Gastrocnemius medialis (tissue), 4 donors: Measurements from ENCODE around the gene CFAP161. TPM values are rescaled to one million over a fixed set of nuclear protein-coding genes. Genes with fewer than 3 reads are reported as not detected.

Source experiments
- ATAC-seq, 2 donors: fragments of 150-250 bp; one replicate each; pipeline ENCODE4 v1.9.1; 2016
- DNase-seq, 2 donors: peaks; one replicate each; pipeline ENCODE4 v3.0.0-alpha.2; 2019
- H3K27ac ChIP-seq, 4 donors: fragments of 200-600 bp; sonication (generic); 1 replicate in 1 of 4; 2 replicates in 3 of 4; pipeline ENCODE4 v1.5.1; 2016 to 2018; ENCODE audit warnings: mild to moderate bottlenecking in 2 of 4, moderate library complexity in 1 of 4
- H3K27me3 ChIP-seq, 3 donors: fragments of 200-600 bp; sonication (generic) in 2 of 3; 1 replicate in 1 of 3; 2 replicates in 2 of 3; pipeline versions ENCODE4 v1.5.1 to v1.6.0; 2016 to 2019; ENCODE audit warnings: mild to moderate bottlenecking in 1 of 3, moderate library complexity in 1 of 3
- H3K36me3 ChIP-seq, 2 donors: fragments of 200-600 bp; sonication (generic) in 1 of 2; one replicate each; pipeline ENCODE4 v1.5.1; 2017 to 2018
- H3K4me1 ChIP-seq, 2 donors: fragments of 200-600 bp; sonication (generic) in 1 of 2; one replicate each; pipeline ENCODE4 v1.5.1; 2016 to 2017; ENCODE audit warnings: mild to moderate bottlenecking in 2 of 2
- H3K4me3 ChIP-seq, 4 donors: fragments of 200-600 bp; sonication (generic) in 3 of 4; 1 replicate in 1 of 4; 2 replicates in 3 of 4; pipeline ENCODE4 v1.5.1; 2016 to 2019; ENCODE audit warnings: mild to moderate bottlenecking in 2 of 4
- H3K9me3 ChIP-seq, 3 donors: fragments of 200-600 bp; sonication (generic) in 2 of 3; 1 replicate in 1 of 3; 2 replicates in 2 of 3; pipeline ENCODE4 v1.5.1; 2016 to 2019
- POLR2A ChIP-seq, 2 donors: fragments of 450-650 bp; IDR thresholded peaks; one replicate each; pipeline ENCODE4 v1.6.1; 2017; ENCODE audit warnings: antibody characterized with exemption in 2 of 2, mild to moderate bottlenecking in 2 of 2, moderate library complexity in 2 of 2
- in situ Hi-C, 4 donors: fragments of 200-750 bp; cut with MboI; loops; one replicate each; pipeline versions ENCODE4 v1.15.0 to v1.8.0; 2017; ENCODE audit warnings: low sequenced_read_pairs in 4 of 4
- intact Hi-C: fragments of 100-400 bp; cut with DNase I; formaldehyde crosslinking; loops from one replicate; pipeline ENCODE4 v1.15.1; 2023; ENCODE audit warnings: low total_unique reads
- total RNA-seq, 4 donors: library from RNA; depleted of rRNA; stranded (reverse); fragments of >200 nt; gene quantifications; one replicate each; pipeline versions ENCODE4 v1.1.0 to v1.2.3, GENCODE V29; 2016
- TF ChIP-seq, protein P1 (sequence below), 5 experiments: fragments of 450-650 bp in 3 of 5; fragments of 200-600 bp in 2 of 5; sonication (generic) in 2 of 5; IDR thresholded peaks in 4 of 5; conservative IDR thresholded peaks in 1 of 5; 1 replicate in 4 of 5; 2 replicates in 1 of 5; pipeline ENCODE4 v1.5.1; 2016 to 2019; ENCODE audit warnings: antibody characterized with exemption in 5 of 5, mild to moderate bottlenecking in 3 of 5, moderate library complexity in 3 of 5

The CFAP161 gene
- total RNA-seq, 4 donors from 2014 or later = not detected

DNA sequence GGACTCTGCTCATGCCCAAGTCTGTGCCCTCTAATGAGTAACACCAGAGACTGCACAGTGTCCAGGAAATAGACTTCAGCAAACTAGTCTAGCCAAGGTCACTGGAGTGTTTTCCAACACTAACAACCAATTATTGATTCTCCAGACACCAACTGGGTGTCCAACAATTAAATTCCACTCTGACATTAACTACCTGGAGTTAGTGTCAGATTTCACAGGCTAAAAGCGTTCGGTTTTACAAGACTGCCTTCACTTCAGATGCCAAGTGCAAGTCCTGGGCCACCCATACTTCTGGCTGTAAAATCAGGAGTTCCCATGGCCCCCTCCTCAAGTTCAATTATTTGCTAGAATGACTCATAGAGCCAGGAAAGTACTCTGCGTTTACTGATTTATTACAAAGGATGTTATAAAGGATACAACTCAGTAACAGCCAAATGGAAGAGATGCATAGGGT is 20.8 kb upstream of the CFAP161 start:
- Histone ChIP-seq H3K4me1 (no peaks in the 10 kb centered on the region), H3K9me3 (no peaks in the 10 kb centered on the region), H3K4me3 (no peak overlapping the region), H3K27me3 (peaks cover under 1 to 2% (median under 1%) of the 10 kb centered on the region in 3 donors), H3K36me3 (no peaks in the 10 kb centered on the region), H3K27ac (no peak overlapping the region)
- in situ Hi-C loops = loop anchor here in 1 of 4 donors (10.0 kb wide), 1 partner anchor 138 kb away; no protein-coding TSS in a partner anchor
- no peak for ATAC-seq
- no peak for DNase-seq
- intact Hi-C loops = no loop called here
- no peak for TF ChIP-seq POLR2A (IDR thresholded peaks at IDR 0.05)
- TF ChIP-seq, protein P1, sequence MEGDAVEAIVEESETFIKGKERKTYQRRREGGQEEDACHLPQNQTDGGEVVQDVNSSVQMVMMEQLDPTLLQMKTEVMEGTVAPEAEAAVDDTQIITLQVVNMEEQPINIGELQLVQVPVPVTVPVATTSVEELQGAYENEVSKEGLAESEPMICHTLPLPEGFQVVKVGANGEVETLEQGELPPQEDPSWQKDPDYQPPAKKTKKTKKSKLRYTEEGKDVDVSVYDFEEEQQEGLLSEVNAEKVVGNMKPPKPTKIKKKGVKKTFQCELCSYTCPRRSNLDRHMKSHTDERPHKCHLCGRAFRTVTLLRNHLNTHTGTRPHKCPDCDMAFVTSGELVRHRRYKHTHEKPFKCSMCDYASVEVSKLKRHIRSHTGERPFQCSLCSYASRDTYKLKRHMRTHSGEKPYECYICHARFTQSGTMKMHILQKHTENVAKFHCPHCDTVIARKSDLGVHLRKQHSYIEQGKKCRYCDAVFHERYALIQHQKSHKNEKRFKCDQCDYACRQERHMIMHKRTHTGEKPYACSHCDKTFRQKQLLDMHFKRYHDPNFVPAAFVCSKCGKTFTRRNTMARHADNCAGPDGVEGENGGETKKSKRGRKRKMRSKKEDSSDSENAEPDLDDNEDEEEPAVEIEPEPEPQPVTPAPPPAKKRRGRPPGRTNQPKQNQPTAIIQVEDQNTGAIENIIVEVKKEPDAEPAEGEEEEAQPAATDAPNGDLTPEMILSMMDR (IDR thresholded peaks at IDR 0.05 in 4 of 5, conservative IDR thresholded peaks at IDR 0.05 in 1 of 5) = no peak

DNA sequence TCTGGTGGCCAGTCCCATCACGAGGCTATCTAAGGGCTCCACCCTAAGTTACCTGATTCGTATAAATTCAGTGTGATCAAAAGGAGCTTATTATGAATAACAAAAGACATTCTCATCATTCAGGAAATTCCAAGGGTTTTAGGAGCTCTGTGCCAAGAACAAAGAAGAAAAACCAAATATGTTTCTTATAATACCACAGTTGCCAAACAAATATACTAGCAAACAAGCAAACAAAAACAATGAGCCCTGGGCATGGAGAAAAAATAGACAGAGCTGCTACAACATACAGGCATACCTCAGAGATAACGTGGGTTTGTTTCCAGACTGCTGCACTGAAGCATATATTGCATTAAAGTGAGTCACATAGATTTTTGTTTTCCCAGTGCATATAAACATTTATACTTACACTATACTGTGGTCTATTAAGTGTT is 20.2 kb upstream of the CFAP161 start:
- no peaks in the 10 kb centered on the region for H3K4me1 ChIP-seq
- H3K4me3 ChIP-seq = no peak overlapping the region
- peaks cover 5 to 9% (median 6%) of the 10 kb centered on the region in 3 donors for H3K27me3 ChIP-seq
- no peak for DNase-seq
- H3K27ac ChIP-seq = no peak overlapping the region
- TF ChIP-seq, protein P1 (IDR thresholded peaks at IDR 0.05 in 4 of 5, conservative IDR thresholded peaks at IDR 0.05 in 1 of 5) = no peak
- TF ChIP-seq POLR2A (IDR thresholded peaks at IDR 0.05) = no peak
- in situ Hi-C loops (loop anchor here in 1 of 4 donors (10.0 kb wide), 1 partner anchor 139 kb away; no protein-coding TSS in a partner anchor), intact Hi-C loops (no loop called here)
- no peaks in the 10 kb centered on the region for H3K36me3 ChIP-seq
- H3K9me3 ChIP-seq = no peaks in the 10 kb centered on the region
- ATAC-seq = no peak

DNA sequence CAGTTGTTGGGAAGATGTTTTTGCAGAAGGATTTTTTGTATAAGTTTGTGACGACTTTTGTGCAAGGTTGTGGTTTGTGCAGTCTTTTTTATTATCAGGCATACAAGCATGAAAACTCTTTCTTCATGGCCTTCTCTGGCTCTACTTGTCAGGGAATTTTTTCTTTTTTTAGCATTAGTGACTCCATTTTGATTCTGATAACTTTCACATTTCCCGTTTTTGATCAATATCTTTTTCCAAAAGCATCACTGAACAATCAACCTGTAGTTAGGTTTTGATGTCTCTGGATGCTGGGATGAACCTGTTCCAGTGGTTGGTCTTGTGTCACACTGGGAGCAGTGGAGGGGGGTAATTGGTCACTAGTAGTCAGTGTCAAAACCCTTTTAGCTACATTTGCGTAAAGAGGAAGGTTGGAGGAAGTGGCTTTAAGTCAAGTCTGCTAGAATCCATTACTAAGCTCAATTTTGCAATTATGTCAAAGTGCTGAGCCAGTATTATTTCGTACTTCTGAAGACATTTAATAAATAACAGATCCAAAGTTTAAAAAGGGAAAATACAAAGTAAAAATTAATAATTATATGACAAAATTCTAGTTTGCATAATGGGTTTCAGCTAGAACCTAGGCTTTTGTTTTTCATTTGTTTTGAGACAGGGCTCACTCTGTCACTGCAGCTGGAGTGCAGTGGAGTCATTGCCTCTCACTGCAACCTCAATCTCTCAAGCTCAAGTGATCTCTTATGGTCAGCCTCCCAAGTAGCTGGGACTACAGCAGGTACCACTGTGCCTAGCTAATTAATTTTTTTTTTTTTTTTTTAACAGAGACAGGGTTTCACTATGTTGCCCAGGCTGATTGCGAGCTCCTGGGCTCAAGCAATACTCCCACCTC is 18.8 kb upstream of the CFAP161 start:
- Histone ChIP-seq H3K27ac (no peak overlapping the region), H3K4me3 (no peak overlapping the region), H3K27me3 (peaks cover 5 to 18% (median 9%) of the 10 kb centered on the region in 3 donors), H3K4me1 (no peaks in the 10 kb centered on the region), H3K9me3 (no peaks in the 10 kb centered on the region), H3K36me3 (no peaks in the 10 kb centered on the region)
- intact Hi-C loops (no loop called here), in situ Hi-C loops (loop anchor here in 1 of 4 donors (10.0 kb wide), 1 partner anchor 140 kb away; no protein-coding TSS in a partner anchor)
- TF ChIP-seq, protein P1 (IDR thresholded peaks at IDR 0.05 in 4 of 5, conservative IDR thresholded peaks at IDR 0.05 in 1 of 5) = no peak
- no peak for TF ChIP-seq POLR2A (IDR thresholded peaks at IDR 0.05)
- ATAC-seq (no peak), DNase-seq (no peak)

DNA sequence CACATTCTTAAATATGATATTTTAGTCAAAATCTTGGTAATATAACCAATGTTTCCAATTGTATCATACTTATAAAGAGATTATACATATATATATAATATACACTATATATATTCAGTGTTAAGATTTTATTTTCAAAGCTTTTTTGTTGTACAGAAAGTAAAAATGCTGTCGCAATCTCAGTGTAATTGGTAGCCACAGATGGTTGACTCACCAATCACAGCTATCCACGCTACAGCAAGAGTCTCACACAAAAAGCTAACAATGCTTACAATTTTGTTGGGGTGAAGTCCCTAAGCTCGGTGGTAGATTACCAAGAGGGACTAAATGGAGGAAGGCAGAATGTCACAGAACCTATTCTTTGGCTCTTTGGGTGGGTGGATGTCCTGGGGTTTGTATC is 16.9 kb upstream of the CFAP161 start:
- no peak overlapping the region for H3K4me3 ChIP-seq
- no peaks in the 10 kb centered on the region for H3K36me3 ChIP-seq
- ATAC-seq = no peak
- in situ Hi-C loops = loop anchor here in 1 of 4 donors (10.0 kb wide), 1 partner anchor 142 kb away; no protein-coding TSS in a partner anchor
- TF ChIP-seq, protein P1 (IDR thresholded peaks at IDR 0.05 in 4 of 5, conservative IDR thresholded peaks at IDR 0.05 in 1 of 5) = no peak
- TF ChIP-seq POLR2A (IDR thresholded peaks at IDR 0.05) = no peak
- H3K27me3 ChIP-seq = peaks cover 5 to 18% (median 9%) of the 10 kb centered on the region in 3 donors
- intact Hi-C loops = no loop called here
- H3K4me1 ChIP-seq = no peaks in the 10 kb centered on the region
- H3K9me3 ChIP-seq = no peaks in the 10 kb centered on the region
- DNase-seq = no peak
- H3K27ac ChIP-seq = no peak overlapping the region
